H1 (cell line): ENCODE data around the gene RAET1G.

Source experiments
- POLR2A ChIP-seq, 2 experiments: IDR thresholded peaks; 1 replicate in 1 of 2; 2 replicates in 1 of 2; pipeline ENCODE4 v1.6.1; 2011; ENCODE audit warnings: low read depth in 2 of 2, low read length in 2 of 2, mild to moderate bottlenecking in 2 of 2; ENCODE audit errors: control extremely low read depth in 1 of 2
- RNF2 ChIP-seq: fragments of 200-900, 300-1000 bp; sonication (generic); IDR thresholded peaks from 2 replicates; pipeline ENCODE4 v1.7.1; 2016; ENCODE audit warnings: borderline replicate concordance, low read depth, mild to moderate bottlenecking, antibody characterized with exemption, low read length; ENCODE audit not compliant: poor library complexity, severe bottlenecking; ENCODE audit errors: missing control alignments

DNA sequence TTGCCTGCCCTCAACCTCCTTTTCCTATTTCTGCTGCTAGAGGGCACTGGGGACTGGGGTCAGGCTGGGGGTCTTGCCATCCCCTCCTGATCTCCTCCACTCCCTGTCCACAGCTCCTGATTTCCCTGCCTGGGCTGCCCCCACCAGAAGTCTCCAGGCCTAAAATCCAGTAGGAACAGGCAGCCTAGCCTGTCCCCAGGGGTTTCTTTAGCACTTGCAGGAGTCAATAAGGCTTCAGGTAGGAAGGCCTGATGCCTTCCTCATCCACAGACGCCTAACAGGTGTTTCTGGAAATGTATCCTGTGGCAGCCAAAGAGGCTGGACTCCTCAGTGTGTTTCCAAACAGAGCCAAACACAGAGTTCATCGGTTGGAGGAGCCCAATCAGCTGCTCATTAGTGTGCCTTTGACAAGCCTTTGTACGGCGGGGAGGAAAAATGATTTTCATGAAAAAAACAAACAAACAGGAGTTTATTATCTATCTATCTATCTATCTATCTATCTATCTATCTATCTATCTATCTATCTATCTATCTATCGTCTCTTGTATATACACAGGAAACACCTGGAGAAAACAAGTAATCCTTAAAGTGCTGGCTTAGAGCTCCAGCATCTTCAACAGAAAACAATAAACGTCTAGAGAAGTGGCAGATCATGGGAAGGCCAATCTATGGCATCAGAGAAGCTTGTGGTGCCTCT, 21.3 kb downstream of the RAET1G start:
- no peak for TF ChIP-seq POLR2A (IDR thresholded peaks at IDR 0.05; ENCODE audit: control extremely low read depth in 1 of 2, low read depth in 2 of 2, low read length in 2 of 2)
- no peak for TF ChIP-seq RNF2
